ENCODE data around the gene ZNF215. TPM values are rescaled to one million over a fixed set of nuclear protein-coding genes. Genes with fewer than 3 reads are reported as not detected.

Gene ZNF215
- total and polyA plus RNA-seq, 2 of the 4 experiments (the other 2 are of a cell fraction): 3.4 to 7.7 TPM

Other genes with a start within 250 kb of the ZNF215 start
- gene MRPL17, start 243.1 kb upstream of the ZNF215 start, total RNA-seq (2012; rRNA removed): 65.8 and 70.3 TPM in 2 replicates
- gene MRPL17, start 243.1 kb upstream of the ZNF215 start, polyA plus RNA-seq (2012; rRNA removed): 85.2 and 97.5 TPM in 2 replicates
- 0.28 and 0.54 TPM in 2 replicates for gene OR2AG2, start 154.4 kb upstream of the ZNF215 start, total RNA-seq (2012; rRNA removed)
- 0.22 and 0.29 TPM in 2 replicates for gene OR2AG2, start 154.4 kb upstream of the ZNF215 start, polyA plus RNA-seq (2012; rRNA removed)
- gene OR2AG1, start 143.4 kb upstream of the ZNF215 start, total RNA-seq (2012; rRNA removed): not detected in 2 replicates
- not detected in 2 replicates for gene OR2AG1, start 143.4 kb upstream of the ZNF215 start, polyA plus RNA-seq (2012; rRNA removed)
- 0.56 and 0.72 TPM in 2 replicates for gene OR6A2, start 126.7 kb upstream of the ZNF215 start, total RNA-seq (2012; rRNA removed)
- gene OR6A2, start 126.7 kb upstream of the ZNF215 start, polyA plus RNA-seq (2012; rRNA removed): 0.07 TPM in 1 of 2 replicates, not detected in the other
- gene OR10A5, start 80.7 kb upstream of the ZNF215 start, total RNA-seq (2012; rRNA removed): not detected in 2 replicates
- gene OR10A5, start 80.7 kb upstream of the ZNF215 start, polyA plus RNA-seq (2012; rRNA removed): not detected in 2 replicates
- not detected in 2 replicates for gene OR10A2, start 63.4 kb upstream of the ZNF215 start, total RNA-seq (2012; rRNA removed)
- gene OR10A2, start 63.4 kb upstream of the ZNF215 start, polyA plus RNA-seq (2012; rRNA removed): not detected in 2 replicates
- gene OR10A4, start 49.8 kb upstream of the ZNF215 start, total RNA-seq (2012; rRNA removed): not detected in 2 replicates
- gene OR10A4, start 49.8 kb upstream of the ZNF215 start, polyA plus RNA-seq (2012; rRNA removed): not detected in 2 replicates
- gene OR2D2, start 33.9 kb upstream of the ZNF215 start, total RNA-seq (2012; rRNA removed): 0.28 and 0.36 TPM in 2 replicates
- gene OR2D2, start 33.9 kb upstream of the ZNF215 start, polyA plus RNA-seq (2012; rRNA removed): 0.07 TPM in 1 of 2 replicates, not detected in the other
- not detected in 2 replicates for gene OR2D3, start 5.4 kb upstream of the ZNF215 start, total RNA-seq (2012; rRNA removed)
- not detected in 2 replicates for gene OR2D3, start 5.4 kb upstream of the ZNF215 start, polyA plus RNA-seq (2012; rRNA removed)
- 2.5 and 3.1 TPM in 2 replicates for gene ZNF214, start 93.9 kb downstream of the ZNF215 start, total RNA-seq (2012; rRNA removed)
- gene ZNF214, start 93.9 kb downstream of the ZNF215 start, polyA plus RNA-seq (2012; rRNA removed): 0.47 and 0.82 TPM in 2 replicates
- under 0.01 TPM in 2 replicates for gene NLRP14, start 94.1 kb downstream of the ZNF215 start, total RNA-seq (2012; rRNA removed)
- not detected in 2 replicates for gene NLRP14, start 94.1 kb downstream of the ZNF215 start, polyA plus RNA-seq (2012; rRNA removed)
- gene RBMXL2, start 162.6 kb downstream of the ZNF215 start, total RNA-seq (2012; rRNA removed): not detected in 2 replicates
- not detected in 2 replicates for gene RBMXL2, start 162.6 kb downstream of the ZNF215 start, polyA plus RNA-seq (2012; rRNA removed)

Measured in IMR-90 (cell line).